ACC112 (cell line): ENCODE data around the gene SIX2.

Experiments
- H2AFZ ChIP-seq: fragments of 200-600 bp; sonication (generic); one replicate; pipeline ENCODE4 v1.6.0; 2017; ENCODE audit warnings: antibody characterized with exemption, low read length; ENCODE audit not compliant: unreplicated experiment
- H3K27ac ChIP-seq: fragments of 200-600 bp; sonication (generic); 2 replicates; pipeline ENCODE4 v1.5.1; 2014; ENCODE audit warnings: low read depth, mild to moderate bottlenecking, antibody characterized with exemption, low read length, moderate library complexity
- H3K27me3 ChIP-seq: fragments of 200-600 bp; sonication (generic); 2 replicates; pipeline ENCODE4 v1.6.1; 2014; ENCODE audit warnings: mild to moderate bottlenecking, antibody characterized with exemption, low read length, moderate library complexity, mixed read lengths; ENCODE audit not compliant: insufficient read depth
- H3K36me3 ChIP-seq: fragments of 200-600 bp; sonication (generic); 2 replicates; pipeline ENCODE4 v1.6.1; 2016; ENCODE audit warnings: mild to moderate bottlenecking, antibody characterized with exemption, low read length, moderate library complexity, mixed read lengths; ENCODE audit not compliant: insufficient read depth
- H3K4me1 ChIP-seq: fragments of 200-600 bp; sonication (generic); one replicate; pipeline ENCODE4 v1.6.1; 2016; ENCODE audit warnings: low read length, mixed read lengths; ENCODE audit not compliant: insufficient read depth, unreplicated experiment, control insufficient read depth
- H3K4me3 ChIP-seq: fragments of 200-600 bp; sonication (generic); 2 replicates; pipeline ENCODE4 v1.5.1; 2014; ENCODE audit warnings: mild to moderate bottlenecking, low read depth, low read length
- H3K79me2 ChIP-seq: fragments of 200-600 bp; sonication (generic); one replicate; pipeline ENCODE4 v1.6.0; 2016; ENCODE audit warnings: low read length; ENCODE audit not compliant: control insufficient read depth, unreplicated experiment, insufficient read depth

Gene SIX2

GRCh38 chr2:44962176-44962695, 47.0 kb downstream of the SIX2 start:
- Histone ChIP-seq H3K27me3 (no peaks in the 10 kb centered on the region), H3K4me3 (no peak overlapping the region), H3K36me3 (no peaks in the 10 kb centered on the region), H3K27ac (no peak overlapping the region), H3K79me2 (no peaks in the 10 kb centered on the region), H3K4me1 (peaks cover 25% of the 10 kb centered on the region), H2AFZ (no peak overlapping the region)

- H3K27me3 ChIP-seq = no peaks in the 10 kb centered on the region
- H3K27ac ChIP-seq = no peak overlapping the region
- no peaks in the 10 kb centered on the region for H3K79me2 ChIP-seq
- H3K4me1 ChIP-seq = peaks cover 28% of the 10 kb centered on the region
- no peaks in the 10 kb centered on the region for H3K36me3 ChIP-seq
- no peak overlapping the region for H3K4me3 ChIP-seq
- H2AFZ ChIP-seq = no peak overlapping the region
Observed at GRCh38 chr2:44960871-44961270, 48.4 kb downstream of the SIX2 start.

DNA sequence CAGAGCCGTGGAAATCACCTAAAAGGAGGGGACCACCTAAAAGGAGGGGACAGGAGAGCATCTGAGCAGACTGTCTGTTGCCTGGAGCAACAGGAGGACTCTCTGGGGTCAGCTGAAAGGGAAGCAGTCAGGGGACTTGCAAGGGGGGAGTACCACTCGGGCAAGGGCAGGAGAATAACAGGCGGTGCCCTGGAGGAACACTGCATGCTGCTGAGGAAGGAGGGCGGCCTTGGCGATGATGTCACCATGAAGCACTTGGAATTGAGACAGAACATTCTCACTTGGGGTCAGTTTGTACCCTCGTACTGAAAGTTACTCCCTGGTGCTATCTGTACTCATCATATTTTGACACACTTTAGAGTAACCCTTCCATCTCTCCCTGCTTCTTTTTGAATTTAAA, 49.4 kb downstream of the SIX2 start:
- Histone ChIP-seq H3K36me3 (no peaks in the 10 kb centered on the region), H3K79me2 (no peaks in the 10 kb centered on the region), H3K4me3 (no peak overlapping the region), H3K27me3 (peaks cover 6% of the 10 kb centered on the region; the same call in 1 of the 2 replicates), H3K4me1 (peaks cover 21% of the 10 kb centered on the region), H2AFZ (no peak overlapping the region), H3K27ac (peak overlapping the region; percentile 55)

- peaks cover 27% of the 10 kb centered on the region for H3K27me3 ChIP-seq
- no peak overlapping the region for H2AFZ ChIP-seq
- H3K79me2 ChIP-seq = no peaks in the 10 kb centered on the region
- no peak overlapping the region for H3K4me3 ChIP-seq
- no peaks in the 10 kb centered on the region for H3K36me3 ChIP-seq
- no peak overlapping the region for H3K27ac ChIP-seq
- peaks cover 21% of the 10 kb centered on the region for H3K4me1 ChIP-seq
Observed at GRCh38 chr2:44957656-44958327, 51.5 kb downstream of the SIX2 start.

GRCh38 chr2:44956843-44957242, 52.4 kb downstream of the SIX2 start:
- Histone ChIP-seq H3K27ac (no peak overlapping the region), H2AFZ (no peak overlapping the region), H3K36me3 (no peaks in the 10 kb centered on the region), H3K27me3 (peaks cover 31% of the 10 kb centered on the region), H3K4me3 (no peak overlapping the region), H3K4me1 (peaks cover 21% of the 10 kb centered on the region), H3K79me2 (no peaks in the 10 kb centered on the region)

DNA sequence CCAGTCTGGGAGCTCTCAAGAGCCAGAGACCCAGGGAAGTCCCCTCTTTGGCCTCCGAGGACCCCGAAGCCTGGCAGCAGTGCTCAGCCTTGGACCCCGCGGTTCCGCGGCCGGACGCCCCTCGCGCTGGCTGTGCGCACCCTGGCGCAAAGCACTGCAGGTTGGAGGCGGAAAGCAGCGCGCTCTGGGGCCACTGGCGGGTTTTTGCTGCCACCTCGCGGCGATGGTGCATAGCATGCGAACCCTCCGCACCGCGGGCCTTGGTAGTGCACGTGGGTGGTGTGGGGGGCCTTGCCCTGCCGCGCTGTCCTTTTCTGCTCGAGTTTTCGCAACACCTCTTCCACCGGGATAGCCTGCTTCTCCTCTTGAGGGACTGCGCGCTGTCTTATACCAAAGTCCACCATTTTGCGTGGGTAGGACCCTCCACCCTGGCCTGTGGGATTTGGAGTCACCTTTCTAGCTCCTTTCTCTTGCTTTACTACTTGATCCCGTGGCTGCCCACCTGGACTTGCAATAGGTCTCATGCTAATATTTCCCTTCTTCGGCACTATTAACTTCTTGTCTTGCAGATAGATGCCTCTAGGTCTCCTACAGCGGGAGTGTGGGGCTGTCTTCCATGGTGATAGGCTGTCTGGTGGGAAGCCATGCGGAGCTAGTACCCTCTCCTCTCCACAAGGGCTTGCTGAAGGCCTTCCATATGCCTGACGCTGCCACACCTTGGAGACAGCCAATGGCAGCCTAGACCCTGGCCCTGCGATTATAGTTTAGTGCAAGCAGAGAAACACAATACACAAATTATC, 53.5 kb downstream of the SIX2 start:
- Histone ChIP-seq H2AFZ (peak overlapping the region; percentile 34), H3K4me3 (peak overlapping the region; percentile 69), H3K36me3 (no peaks in the 10 kb centered on the region), H3K27ac (no peak overlapping the region), H3K79me2 (no peaks in the 10 kb centered on the region), H3K4me1 (peaks cover 21% of the 10 kb centered on the region), H3K27me3 (peaks cover 31% of the 10 kb centered on the region)
